Heart right ventricle (tissue), 16 donors: Measurements from ENCODE around the gene OXGR1. TPM values are rescaled to one million over a fixed set of nuclear protein-coding genes. Genes with fewer than 3 reads are reported as not detected.

Source experiments
- ATAC-seq, 8 donors: fragments of 200-7000 bp; cut with Tn5 transposase; one replicate each; pipeline ENCODE4 v1.9.1; 2020; ENCODE audit warnings: mild to moderate bottlenecking in 8 of 8, moderate library complexity in 8 of 8, moderate number of reproducible peaks in 1 of 8
- DNase-seq, 2 donors: peaks; one replicate each; pipeline ENCODE4 v3.0.0-alpha.2; 2020
- H3K27ac ChIP-seq, 10 donors: fragments of 200-600 bp; sonication (generic) in 2 of 10; one replicate each; pipeline versions ENCODE4 v1.5.0 to v1.8.0; 2020 to 2022; ENCODE audit warnings: mild to moderate bottlenecking in 3 of 10
- H3K27me3 ChIP-seq, 7 donors: fragments of 200-600 bp; one replicate each; pipeline ENCODE4 v1.8.0; 2021 to 2022; ENCODE audit warnings: mild to moderate bottlenecking in 2 of 7
- H3K36me3 ChIP-seq, 9 donors: fragments of 200-600 bp; sonication (generic) in 1 of 9; one replicate each; pipeline versions ENCODE4 v1.5.0 to v1.8.0; 2020 to 2022; ENCODE audit warnings: mild to moderate bottlenecking in 2 of 9
- H3K4me1 ChIP-seq, 9 donors: fragments of 200-600 bp; sonication (generic) in 1 of 9; one replicate each; pipeline versions ENCODE4 v1.5.0 to v1.8.0; 2020 to 2022; ENCODE audit warnings: mild to moderate bottlenecking in 4 of 9
- H3K4me3 ChIP-seq, 10 donors: fragments of 200-600 bp; sonication (generic) in 2 of 10; one replicate each; pipeline versions ENCODE4 v1.5.0 to v1.8.0; 2020 to 2022; ENCODE audit warnings: mild to moderate bottlenecking in 7 of 10, moderate library complexity in 2 of 10
- H3K9me3 ChIP-seq, 11 donors: fragments of 200-600 bp in 10 of 11; sonication (generic) in 2 of 11; one replicate each; pipeline versions ENCODE4 v1.5.0 to v1.8.0; 2013 to 2022; ENCODE audit warnings: mild to moderate bottlenecking in 2 of 11, control low read depth in 1 of 11, moderate library complexity in 1 of 11
- CTCF ChIP-seq, 9 donors: fragments of 200-600 bp; sonication (generic) in 2 of 9; IDR thresholded peaks; one replicate each; pipeline versions ENCODE4 v1.5.0 to v1.8.0; 2021 to 2022; ENCODE audit warnings: antibody characterized with exemption in 9 of 9, mild to moderate bottlenecking in 5 of 9, moderate library complexity in 1 of 9
- WGBS, 2 donors: extraction: QIAGEN DNeasy Blood & Tissue Kit; methylation state at CpG; one replicate each; pipeline ENCODE4 v1.1.7; 2013; ENCODE audit warnings: inconsistent platforms in 1 of 2; 5-methylcytosine and 5-hydroxymethylcytosine counted together
- intact Hi-C, 10 donors: fragments of 100-400 bp; cut with DNase I; formaldehyde crosslinking; loops; one replicate each; pipeline versions ENCODE4 v1.11.1 to v1.14.2; 2022
- polyA plus RNA-seq, 2 donors: library from polyadenylated mRNA; stranded (reverse); fragments of 200-250 nt; gene quantifications; one replicate each; pipeline ENCODE4 v1.2.3, GENCODE V29; 2013
- total RNA-seq, 10 donors: library from RNA; stranded (reverse); fragmentation: NEBNext Ultra II Directional in 3 of 10; extraction: Animal tissue kit (Norgen Biotek cat#: 25700) in 3 of 10; gene quantifications; one replicate each; pipeline versions ENCODE4 v1.2.1 to v1.2.4, GENCODE V29; 2021 to 2023
- donor health status: Arrhythmogenic right ventricular cardiomyopathy.
- donor health status: ischemic (EF 13 %, LVEDD 7.1; RV severe dilation, severe dysfunction).
- donor health status: healthy with polysubstance abuse.
- donor health status: DM: no; HTN: yes; CAD: no.
- donor health status: DM: no; HTN: no; CAD: no.
- donor health status: ischemic (EF 25% LVEDD 6.9; RV normal size, moderate dysfunction).
- donor health status: ischemic (EF 25% LVEDD 5.7; RV mildly dilated, moderate dysfunction).
- donor health status: healthy.
- donor health status: DM: yes; HTN: yes; CAD: no.
- donor health status: Ischemic cardiomyopathy.
- donor health status: ischemic (EF 35%, LVEDD 5.7; RV mildly dilated, moderate dysfunction).
- donor health status: nonischemic (EF 11% LVEDD 7.7; RV severe dilation, severe dysfunction).
- donor health status: DM: yes; HTN: yes; CAD: no.
- donor health status: PGD.
- donor health status: ischemic (EF 29% LVEDD 5.4; RV normal size, mild dysfunction).
- donor health status: nonischemic (EF 23%, LVEDD 6.1; RV moderate dilation, normal function).

Gene OXGR1
- total and polyA plus RNA-seq, 12 donors: 0.06 to 0.28 (median 0.21) TPM; not detected in 7

DNA sequence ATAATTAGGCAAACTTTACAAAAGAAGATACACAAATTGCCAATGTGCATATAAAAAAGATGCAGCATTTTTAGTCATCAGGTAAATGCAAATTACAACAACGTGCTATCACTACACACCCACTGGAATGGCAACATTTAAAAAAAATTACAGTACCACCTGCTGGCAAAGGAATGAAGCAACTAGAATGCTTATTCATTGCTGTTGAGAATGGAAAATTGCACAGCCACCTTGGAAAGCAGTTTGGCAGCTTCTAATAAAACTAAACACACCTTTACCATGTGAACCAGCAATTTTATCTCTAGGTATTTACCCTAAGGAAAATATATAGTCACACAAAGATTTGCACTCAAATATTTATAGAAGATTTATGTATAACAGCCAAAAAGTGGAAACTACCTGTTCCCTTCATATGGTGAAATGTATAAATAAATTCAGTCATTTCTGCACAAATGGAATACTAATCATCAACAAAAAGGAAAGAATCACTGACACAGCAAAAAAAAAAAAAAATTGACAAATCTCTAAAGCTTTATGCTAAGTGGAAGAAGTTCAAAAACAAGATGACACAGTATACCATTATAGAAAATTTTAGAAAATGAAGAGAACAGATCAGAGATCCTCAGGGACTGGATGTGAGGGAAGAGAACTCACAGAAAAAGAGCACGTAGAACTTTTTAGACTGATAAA, 30.3 kb downstream of the OXGR1 start:
- 80 to 83% methylated on average over 2 of the region's 2 CpGs for WGBS, 2 donors
- Histone ChIP-seq H3K4me1 (no peaks in the 10 kb centered on the region), H3K27ac (no peak overlapping the region), H3K36me3 (no peaks in the 10 kb centered on the region), H3K27me3 (no peaks in the 10 kb centered on the region), H3K9me3 (peaks cover 0 to 37% (median 30%) of the 10 kb centered on the region in 11 donors), H3K4me3 (no peak overlapping the region)
- DNase-seq (no peak), ATAC-seq (no peak)
- TF ChIP-seq CTCF (IDR thresholded peaks at IDR 0.05): no peak
- intact Hi-C loops: no loop called here

- no peak overlapping the region for H3K4me3 ChIP-seq
- ATAC-seq (no peak), DNase-seq (no peak)
- peaks cover 0 to 3% (median 0%) of the 10 kb centered on the region in 11 donors for H3K9me3 ChIP-seq
- no peaks in the 10 kb centered on the region for H3K27me3 ChIP-seq
- H3K27ac ChIP-seq: no peak overlapping the region
- H3K4me1 ChIP-seq: no peaks in the 10 kb centered on the region
- 89 to 90% methylated on average over 3 of the region's 3 CpGs for WGBS, 2 donors
- no peak for TF ChIP-seq CTCF (IDR thresholded peaks at IDR 0.05)
- no peaks in the 10 kb centered on the region for H3K36me3 ChIP-seq
- intact Hi-C loops: no loop called here
Observed at GRCh38 chr13:96960379-96960778, 33.9 kb downstream of the OXGR1 start.

DNA sequence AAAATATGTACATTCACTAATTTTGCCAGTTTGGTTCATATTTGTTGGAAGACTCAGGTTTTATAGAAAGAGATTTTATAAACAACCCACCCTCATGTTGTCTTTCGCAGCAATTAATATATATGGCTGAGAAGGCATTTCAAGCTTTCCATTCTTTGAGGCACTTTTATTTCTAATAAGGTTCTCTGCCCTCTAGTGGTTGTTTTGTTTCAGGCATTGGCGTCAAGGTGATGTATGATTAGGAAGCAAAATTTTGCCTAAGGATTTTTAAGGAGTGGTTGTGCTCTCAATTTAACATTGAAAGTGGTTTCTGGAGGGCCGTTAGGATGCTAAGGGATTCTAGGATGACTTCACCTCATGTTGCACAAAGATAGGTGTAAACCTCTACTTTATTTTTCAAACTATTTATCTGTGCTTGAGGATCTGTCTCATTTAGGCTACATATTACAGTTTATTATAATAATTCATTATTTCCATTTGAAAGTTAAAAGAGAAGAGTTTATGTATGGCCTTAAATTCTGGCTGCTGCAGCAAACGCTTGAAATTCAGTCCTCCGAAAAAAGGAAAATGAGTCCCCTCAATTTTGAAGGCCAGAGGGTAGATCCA, 35.9 kb downstream of the OXGR1 start:
- peak; percentile 41 to 79 (median 75) for TF ChIP-seq CTCF (IDR thresholded peaks at IDR 0.05)
- Histone ChIP-seq H3K9me3 (peaks cover 0 to under 1% (median 0%) of the 10 kb centered on the region in 11 donors), H3K27ac (no peak overlapping the region), H3K36me3 (no peaks in the 10 kb centered on the region), H3K27me3 (no peaks in the 10 kb centered on the region), H3K4me3 (no peak overlapping the region), H3K4me1 (no peaks in the 10 kb centered on the region)
- ATAC-seq (no peak), DNase-seq (no peak)
- WGBS, 2 donors: 48% methylated on average over 5 of the region's 5 CpGs
- intact Hi-C loops: loop anchor here in 8 of 10 donors (2.0 to 10.0 kb wide), 5 partner anchors 934 to 941 kb away; no protein-coding TSS in a partner anchor

DNA sequence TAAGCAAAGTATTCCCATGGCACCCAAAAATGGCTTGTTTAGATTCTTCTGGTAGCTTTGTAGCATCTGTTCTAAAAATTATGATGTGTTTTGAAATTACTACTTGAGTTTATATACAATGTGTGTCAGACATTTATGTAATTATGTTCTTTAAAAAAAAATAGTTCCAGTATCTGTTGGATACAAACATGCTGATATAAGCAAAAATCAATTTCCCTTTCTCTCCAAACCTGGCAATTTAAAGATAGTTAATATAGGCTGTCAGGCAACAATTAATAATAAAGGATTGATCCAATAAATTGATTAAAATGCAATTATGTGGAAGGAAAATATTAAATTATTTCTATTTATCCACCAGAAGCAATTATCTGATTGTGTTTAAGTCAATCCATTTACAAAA, 41.7 kb downstream of the OXGR1 start:
- Histone ChIP-seq H3K4me1 (no peaks in the 10 kb centered on the region), H3K4me3 (no peak overlapping the region), H3K36me3 (no peaks in the 10 kb centered on the region), H3K27ac (no peak overlapping the region), H3K27me3 (peaks cover 0 to 8% (median 0%) of the 10 kb centered on the region in 7 donors), H3K9me3 (no peaks in the 10 kb centered on the region)
- ATAC-seq: no peak
- TF ChIP-seq CTCF (IDR thresholded peaks at IDR 0.05): no peak
- intact Hi-C loops: loop anchor here in 2 of 10 donors (10.0 kb wide), 1 partner anchor 928 kb away; no protein-coding TSS in a partner anchor
- DNase-seq: no peak
